Neural cell (in vitro differentiated cells): ENCODE measurements around the gene USP16. TPM values are rescaled to one million over a fixed set of nuclear protein-coding genes. Genes with fewer than 3 reads are reported as not detected.

Source experiments
- H2AFZ ChIP-seq: fragments of 200-600, 300-800 bp; sonication (generic), shearing (Covaris generic); 2 replicates; pipeline ENCODE4 v1.6.0; 2014; ENCODE audit warnings: low read depth, mild to moderate bottlenecking, antibody characterized with exemption, low read length, moderate library complexity
- H3F3A ChIP-seq: fragments of 200-600 bp; shearing (Covaris generic); 2 replicates; pipeline ENCODE4 v1.6.1; 2016; ENCODE audit warnings: mild to moderate bottlenecking, moderate library complexity, mixed read lengths, antibody characterized with exemption, low read length; ENCODE audit not compliant: insufficient read depth, poor library complexity, severe bottlenecking
- H3K27ac ChIP-seq: fragments of 200-600, 300-800 bp; sonication (generic), shearing (Covaris generic); 2 replicates; pipeline ENCODE4 v1.5.1; 2014; ENCODE audit warnings: mild to moderate bottlenecking, low read length, moderate library complexity
- H3K27me3 ChIP-seq: fragments of 300-800, 200-600 bp; sonication (generic), shearing (Covaris generic); 2 replicates; pipeline ENCODE4 v1.6.0; 2014; ENCODE audit warnings: mild to moderate bottlenecking, low read depth, low read length, moderate library complexity; ENCODE audit not compliant: insufficient read depth
- H3K36me3 ChIP-seq: fragments of 300-800, 200-600 bp; sonication (generic), shearing (Covaris generic); 2 replicates; pipeline ENCODE4 v1.5.1; 2014; ENCODE audit warnings: mild to moderate bottlenecking, antibody characterized with exemption, low read length, moderate library complexity; ENCODE audit not compliant: insufficient read depth
- H3K4me2 ChIP-seq: fragments of 300-800, 200-600 bp; sonication (generic), shearing (Covaris generic); 2 replicates; pipeline ENCODE4 v1.6.0; 2014; ENCODE audit warnings: mild to moderate bottlenecking, low read length
- H3K4me3 ChIP-seq: fragments of 300-800, 200-600 bp; sonication (generic), shearing (Covaris generic); 2 replicates; pipeline ENCODE4 v1.5.1; 2014; ENCODE audit warnings: mild to moderate bottlenecking, low read length, moderate library complexity
- H3K79me2 ChIP-seq: fragments of 200-600 bp; shearing (Covaris generic); replicated peaks from 2 replicates; pipeline ENCODE4 v1.6.0; 2014; ENCODE audit warnings: mild to moderate bottlenecking, low read length, moderate library complexity; ENCODE audit not compliant: insufficient read depth
- H3K9ac ChIP-seq: fragments of 300-800, 200-600 bp; sonication (generic), shearing (Covaris generic); 2 replicates; pipeline ENCODE4 v1.6.1; 2016; ENCODE audit warnings: mild to moderate bottlenecking, low read length, mixed read lengths
- H3K9me2 ChIP-seq: fragments of 200-600 bp; shearing (Covaris generic); 2 replicates; pipeline ENCODE4 v1.6.1; 2016; ENCODE audit warnings: mild to moderate bottlenecking, low read length, mixed read lengths; ENCODE audit not compliant: insufficient read depth
- H3K9me3 ChIP-seq: fragments of 200-600, 300-800 bp; sonication (generic), shearing (Covaris generic); 2 replicates; pipeline ENCODE4 v1.6.1; 2016; ENCODE audit warnings: mild to moderate bottlenecking, mixed run types, low read length, moderate library complexity, mixed read lengths
- H4K20me1 ChIP-seq: fragments of 200-600 bp; shearing (Covaris generic); 2 replicates; pipeline ENCODE4 v1.6.1; 2016; ENCODE audit warnings: mild to moderate bottlenecking, mixed run types; ENCODE audit not compliant: insufficient read depth
- EP300 ChIP-seq: fragments of 450-650 bp; conservative IDR thresholded peaks from 2 replicates; pipeline ENCODE4 v1.6.1; 2014; ENCODE audit warnings: antibody characterized with exemption, mild to moderate bottlenecking, moderate library complexity; ENCODE audit not compliant: poor library complexity, severe bottlenecking
- EZH2 ChIP-seq: fragments of 200-600, 300-800 bp; shearing (Covaris generic), sonication (generic); IDR thresholded peaks from 2 replicates; pipeline ENCODE4 v1.6.1; 2014; ENCODE audit warnings: antibody characterized with exemption, low read length, borderline replicate concordance, mild to moderate bottlenecking; ENCODE audit not compliant: insufficient read depth, poor library complexity, severe bottlenecking
- MXI1 ChIP-seq: fragments of 450-650 bp; conservative IDR thresholded peaks from 2 replicates; pipeline ENCODE4 v1.6.1; 2014; ENCODE audit warnings: antibody characterized with exemption, mild to moderate bottlenecking; ENCODE audit not compliant: poor library complexity, severe bottlenecking
- POLR2AphosphoS5 ChIP-seq: IDR thresholded peaks from 2 replicates; pipeline ENCODE4 v1.6.1; 2012
- RAD21 ChIP-seq: fragments of 450-650 bp; conservative IDR thresholded peaks from 2 replicates; pipeline ENCODE4 v1.6.1; 2014; ENCODE audit warnings: antibody characterized with exemption, mild to moderate bottlenecking, moderate library complexity
- REST ChIP-seq: IDR thresholded peaks from 2 replicates; pipeline ENCODE4 v1.6.1; 2012; ENCODE audit warnings: borderline replicate concordance
- SMC3 ChIP-seq: fragments of 450-650 bp; conservative IDR thresholded peaks from 2 replicates; pipeline ENCODE4 v1.6.1; 2014; ENCODE audit warnings: antibody characterized with exemption, mild to moderate bottlenecking, moderate library complexity; ENCODE audit not compliant: poor library complexity
- TAF1 ChIP-seq: IDR thresholded peaks from 2 replicates; pipeline ENCODE4 v1.6.1; 2012; ENCODE audit warnings: low read depth
- polyA plus RNA-seq: library from polyadenylated mRNA; depleted of rRNA; stranded (reverse); fragments of >200 nt; gene quantifications from 2 replicates; pipeline ENCODE4 v1.2.3, GENCODE V29; 2014
- TF ChIP-seq, protein P1 (sequence below): fragments of 450-650 bp; IDR thresholded peaks from 2 replicates; pipeline ENCODE4 v1.5.1; 2014; ENCODE audit warnings: antibody characterized with exemption, mild to moderate bottlenecking, moderate library complexity; ENCODE audit not compliant: poor library complexity, severe bottlenecking

USP16 gene
- polyA plus RNA-seq, 1 donor from 2014 or later: 38.5 TPM

DNA sequence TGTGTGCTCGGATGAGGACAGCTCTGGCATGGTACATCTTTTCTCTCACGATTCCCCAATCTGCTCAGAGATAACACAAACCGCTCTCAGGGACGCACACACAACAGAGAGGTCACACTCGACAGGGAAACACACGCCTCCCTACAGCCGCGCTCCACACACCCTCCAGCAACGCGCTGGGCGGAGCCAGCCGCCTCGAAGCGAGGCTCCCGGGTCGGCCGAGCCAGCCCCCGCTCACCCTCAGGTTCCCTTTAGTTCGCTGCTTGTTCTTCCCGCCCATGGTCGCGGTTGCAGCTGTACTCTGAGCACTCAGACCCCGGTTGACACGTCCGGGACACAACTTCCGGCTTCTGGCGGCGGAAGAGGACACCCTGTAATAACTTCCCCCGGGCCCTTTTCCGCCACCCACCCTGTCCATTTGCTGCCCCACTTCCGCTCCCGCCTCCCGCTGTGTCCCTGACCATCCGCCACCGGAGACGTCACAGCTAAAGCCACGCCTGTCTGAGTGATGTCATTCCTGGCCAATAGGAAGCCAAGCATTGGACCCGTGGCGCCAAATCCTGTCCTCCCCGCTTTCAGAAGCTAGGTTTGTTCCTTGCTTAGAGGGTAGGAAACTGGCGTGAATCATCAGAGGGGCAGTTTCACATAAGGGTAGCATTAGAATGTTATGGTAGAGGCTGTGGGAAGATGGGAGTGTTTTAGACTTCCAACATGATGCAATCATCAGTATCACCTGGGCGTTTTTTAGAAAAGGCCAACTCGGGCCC lies 31.8 kb upstream of the USP16 start, which contains the start of gene LTN1:
Gene LTN1 (minus strand): TSS at position 352 of the 767 bp plus-strand sequence. CDS start 72 bp downstream, at position 280.
- H2AFZ ChIP-seq: peak within 1 kb of the TSS; percentile 43
- H3K4me2 ChIP-seq: peak within 1 kb of the TSS; percentile 68
- H3K79me2 ChIP-seq: peaks cover 31% of the 10 kb centered on the region
- H3K4me3 ChIP-seq: peak within 1 kb of the TSS; percentile 73
- H3K36me3 ChIP-seq: no peaks in the 10 kb centered on the region
- TF ChIP-seq EP300: peak; percentile 78
- peak; percentile 39 for TF ChIP-seq REST
- TF ChIP-seq, protein P1, sequence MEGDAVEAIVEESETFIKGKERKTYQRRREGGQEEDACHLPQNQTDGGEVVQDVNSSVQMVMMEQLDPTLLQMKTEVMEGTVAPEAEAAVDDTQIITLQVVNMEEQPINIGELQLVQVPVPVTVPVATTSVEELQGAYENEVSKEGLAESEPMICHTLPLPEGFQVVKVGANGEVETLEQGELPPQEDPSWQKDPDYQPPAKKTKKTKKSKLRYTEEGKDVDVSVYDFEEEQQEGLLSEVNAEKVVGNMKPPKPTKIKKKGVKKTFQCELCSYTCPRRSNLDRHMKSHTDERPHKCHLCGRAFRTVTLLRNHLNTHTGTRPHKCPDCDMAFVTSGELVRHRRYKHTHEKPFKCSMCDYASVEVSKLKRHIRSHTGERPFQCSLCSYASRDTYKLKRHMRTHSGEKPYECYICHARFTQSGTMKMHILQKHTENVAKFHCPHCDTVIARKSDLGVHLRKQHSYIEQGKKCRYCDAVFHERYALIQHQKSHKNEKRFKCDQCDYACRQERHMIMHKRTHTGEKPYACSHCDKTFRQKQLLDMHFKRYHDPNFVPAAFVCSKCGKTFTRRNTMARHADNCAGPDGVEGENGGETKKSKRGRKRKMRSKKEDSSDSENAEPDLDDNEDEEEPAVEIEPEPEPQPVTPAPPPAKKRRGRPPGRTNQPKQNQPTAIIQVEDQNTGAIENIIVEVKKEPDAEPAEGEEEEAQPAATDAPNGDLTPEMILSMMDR: no peak
- no peak for TF ChIP-seq EZH2
- peak; percentile 55 for TF ChIP-seq TAF1
- TF ChIP-seq MXI1: peak; percentile 94
- TF ChIP-seq POLR2AphosphoS5: peak; percentile 94
- TF ChIP-seq RAD21: peak; percentile 36
- no peak for TF ChIP-seq SMC3
- no peaks in the 10 kb centered on the region for H3F3A ChIP-seq
- H4K20me1 ChIP-seq: no peaks in the 10 kb centered on the region
- H3K9ac ChIP-seq: peak within 1 kb of the TSS; percentile 77
- H3K9me3 ChIP-seq: no peaks in the 10 kb centered on the region
- peak within 1 kb of the TSS; percentile 82 for H3K27ac ChIP-seq
- H3K9me2 ChIP-seq: no peaks in the 10 kb centered on the region
- H3K27me3 ChIP-seq: no peaks in the 10 kb centered on the region

GRCh38 chr21:28993293-28993629 lies 31.2 kb upstream of the USP16 start:
- Histone ChIP-seq H3F3A (no peaks in the 10 kb centered on the region), H2AFZ (peak overlapping the region; percentile 43), H3K27ac (peak overlapping the region; percentile 82), H3K36me3 (no peaks in the 10 kb centered on the region), H3K79me2 (peaks cover 30% of the 10 kb centered on the region), H3K9ac (peak overlapping the region; percentile 60), H3K4me2 (peak overlapping the region; percentile 34), H3K4me3 (peak overlapping the region; percentile 73), H3K9me2 (no peaks in the 10 kb centered on the region), H3K9me3 (no peaks in the 10 kb centered on the region), H3K27me3 (no peaks in the 10 kb centered on the region), H4K20me1 (no peaks in the 10 kb centered on the region)
- TF ChIP-seq SMC3 (no peak), REST (no peak), POLR2AphosphoS5 (no peak), MXI1 (no peak), EP300 (no peak), EZH2 (no peak), RAD21 (no peak), TAF1 (no peak)
- TF ChIP-seq, protein P1: no peak
